Cardiac septum (tissue), 1 donor: ENCODE measurements around the gene NACAD. TPM values are rescaled to one million over a fixed set of nuclear protein-coding genes. Genes with fewer than 3 reads are reported as not detected.

ENCODE experiments used
- DNase-seq: peaks from one replicate; pipeline ENCODE4 v3.0.0-alpha.2; 2020; ENCODE audit warnings: low spot score
- intact Hi-C: fragments of 100-400 bp; cut with DNase I; formaldehyde crosslinking; loops from one replicate; pipeline ENCODE4 v1.14.0; 2022
- total RNA-seq: library from RNA; stranded (reverse); fragmentation: NEBNext Ultra II Directional; extraction: Animal tissue kit (Norgen Biotek cat#: 25700); gene quantifications from one replicate; pipeline ENCODE4 v1.2.1, GENCODE V29; 2021
- donor health status: DM: no; HTN: no; CAD: no.

The NACAD gene
- total RNA-seq, 1 donor from 2014 or later: 5.3 TPM

- no peak for DNase-seq
- intact Hi-C loops: no loop called here
Observed at GRCh38 chr7:45099891-45100760, 11.4 kb upstream of the NACAD start.

- intact Hi-C loops: no loop called here
- DNase-seq: no peak
Observed at GRCh38 chr7:45098983-45099839, 10.4 kb upstream of the NACAD start.

GRCh38 chr7:45092931-45093235 is 4.1 kb upstream of the NACAD start:
- intact Hi-C loops: no loop called here
- no peak for DNase-seq

- intact Hi-C loops: no loop called here
- DNase-seq: no peak
Observed at GRCh38 chr7:45092100-45092930, 3.5 kb upstream of the NACAD start.

- peak; percentile 71 for DNase-seq
- intact Hi-C loops: no loop called here
Observed at GRCh38 chr7:45089341-45089891, 647 bp upstream of the NACAD start.

- intact Hi-C loops: no loop called here
- no peak for DNase-seq
Observed at GRCh38 chr7:45088146-45088701, 545 bp downstream of the NACAD start.

- DNase-seq: no peak
- intact Hi-C loops: no loop called here
Observed at GRCh38 chr7:45087301-45088145, 1.2 kb downstream of the NACAD start.

- intact Hi-C loops: no loop called here
- no peak for DNase-seq
Observed at GRCh38 chr7:45086331-45087065, 2.3 kb downstream of the NACAD start.

GRCh38 chr7:45085619-45086200 is 3.1 kb downstream of the NACAD start:
- intact Hi-C loops: no loop called here
- DNase-seq: no peak

GRCh38 chr7:45084901-45085618 is 3.7 kb downstream of the NACAD start:
- no peak for DNase-seq
- intact Hi-C loops: no loop called here

GRCh38 chr7:45084336-45084735 is 4.4 kb downstream of the NACAD start:
- no peak for DNase-seq
- intact Hi-C loops: no loop called here

GRCh38 chr7:45082831-45083331 is 5.9 kb downstream of the NACAD start:
- DNase-seq: peak; percentile 71
- intact Hi-C loops: no loop called here

GRCh38 chr7:45082031-45082830 is 6.5 kb downstream of the NACAD start:
- DNase-seq: peak; percentile 74
- intact Hi-C loops: no loop called here

GRCh38 chr7:45081670-45081974 is 7.1 kb downstream of the NACAD start:
- intact Hi-C loops: no loop called here

GRCh38 chr7:45080958-45081669 is 7.7 kb downstream of the NACAD start:
- intact Hi-C loops: no loop called here
- peak; percentile 71 for DNase-seq

More at GRCh38 chr7:45081670-45081974, 7.1 kb downstream of the NACAD start:
- DNase-seq: no peak
